Naive thymus-derived CD8-positive, alpha-beta T cell (primary cell): Measurements from ENCODE around the gene GATB. TPM values are rescaled to one million over a fixed set of nuclear protein-coding genes. Genes with fewer than 3 reads are reported as not detected.

ENCODE experiments used
- ATAC-seq, 2 donors: fragments of 150-1000 bp; cut with Tn5 transposase in 1 of 2; sonication (Bioruptor Pico), chemical (Tn5 transposase) in 1 of 2; 1 replicate in 1 of 2; 2 replicates in 1 of 2; pipeline ENCODE4 v1.10.0; 2021; ENCODE audit warnings: mild to moderate bottlenecking in 2 of 2, moderate library complexity in 2 of 2
- POLR2A ChIA-PET: fragments of 350-600 bp; sonication (Branson Sonifier 250); formaldehyde crosslinking; loops from one replicate; lab custom pipeline; 2021; ENCODE audit warnings: antibody characterized with exemption; lab: Charles Lee
- DNase-seq, 10 donors: peaks; one replicate each; pipeline versions ENCODE4 v3.0.0 to v3.0.0-alpha.2; 2020 to 2022
- H3K27ac Mint-ChIP-seq, 10 donors: one replicate each; pipeline ENCODE4 v1.8.0; 2020 to 2022; ENCODE audit warnings: mild to moderate bottlenecking in 10 of 10, mixed read lengths in 10 of 10, moderate library complexity in 4 of 10, inconsistent platforms in 1 of 10
- H3K27me3 Mint-ChIP-seq, 5 donors: one replicate each; pipeline ENCODE4 v1.8.0; 2021 to 2022; ENCODE audit warnings: mixed read lengths in 5 of 5
- H3K36me3 Mint-ChIP-seq, 3 donors: one replicate each; pipeline ENCODE4 v1.8.0; 2020 to 2022; ENCODE audit warnings: mixed read lengths in 3 of 3, mild to moderate bottlenecking in 2 of 3, inconsistent platforms in 1 of 3
- H3K4me1 Mint-ChIP-seq, 4 donors: one replicate each; pipeline ENCODE4 v1.8.0; 2021 to 2022; ENCODE audit warnings: mixed read lengths in 4 of 4
- H3K4me3 Mint-ChIP-seq, 10 donors: one replicate each; pipeline ENCODE4 v1.8.0; 2020 to 2022; ENCODE audit warnings: mild to moderate bottlenecking in 10 of 10, mixed read lengths in 10 of 10, moderate library complexity in 6 of 10, inconsistent platforms in 1 of 10
- H3K9me3 Mint-ChIP-seq, 9 donors: one replicate each; pipeline ENCODE4 v1.8.0; 2020 to 2022; ENCODE audit warnings: mixed read lengths in 9 of 9, mild to moderate bottlenecking in 3 of 9, inconsistent platforms in 1 of 9, moderate library complexity in 1 of 9
- polyA plus RNA-seq, 3 donors: library from polyadenylated mRNA; unstranded; fragments of 300-500 nt; fragmentation: Illumina TruSeq; gene quantifications; one replicate each; pipeline ENCODE4 v1.2.3, GENCODE V29; 2021
- total RNA-seq, 8 experiments: library from RNA in 2 of 8; stranded (reverse) in 2 of 8; gene quantifications; one replicate each; pipeline ENCODE4 v1.2.3 and lab custom pipeline; 2021 to 2026

GATB gene
- total and polyA plus RNA-seq, 5 experiments from 2014 or later, result 8.9 to 16.3 (median 13.5) TPM

- Mint-ChIP-seq H3K9me3 (no peaks in the 10 kb centered on the region), H3K4me3 (no peak overlapping the region), H3K27ac (no peak overlapping the region), H3K27me3 (no peaks in the 10 kb centered on the region), H3K36me3 (peaks cover 0 to 4% (median 0%) of the 10 kb centered on the region in 3 donors), H3K4me1 (peaks cover 2 to 9% (median 4%) of the 10 kb centered on the region in 4 donors)
- no peak for ATAC-seq
- DNase-seq, result no peak
- POLR2A ChIA-PET, result no interaction called here
Measured at GRCh38 chr4:151665022-151665784, 95.6 kb downstream of the GATB start.

GRCh38 chr4:151664289-151664688, 96.5 kb downstream of the GATB start:
- Mint-ChIP-seq H3K27me3 (no peaks in the 10 kb centered on the region), H3K4me3 (no peak overlapping the region), H3K4me1 (peaks cover 8 to 18% (median 10%) of the 10 kb centered on the region in 4 donors), H3K9me3 (no peaks in the 10 kb centered on the region), H3K27ac (no peak overlapping the region), H3K36me3 (peaks cover 0 to 2% (median 0%) of the 10 kb centered on the region in 3 donors)
- no peak for DNase-seq
- no peak for ATAC-seq
- POLR2A ChIA-PET, result no interaction called here

DNA sequence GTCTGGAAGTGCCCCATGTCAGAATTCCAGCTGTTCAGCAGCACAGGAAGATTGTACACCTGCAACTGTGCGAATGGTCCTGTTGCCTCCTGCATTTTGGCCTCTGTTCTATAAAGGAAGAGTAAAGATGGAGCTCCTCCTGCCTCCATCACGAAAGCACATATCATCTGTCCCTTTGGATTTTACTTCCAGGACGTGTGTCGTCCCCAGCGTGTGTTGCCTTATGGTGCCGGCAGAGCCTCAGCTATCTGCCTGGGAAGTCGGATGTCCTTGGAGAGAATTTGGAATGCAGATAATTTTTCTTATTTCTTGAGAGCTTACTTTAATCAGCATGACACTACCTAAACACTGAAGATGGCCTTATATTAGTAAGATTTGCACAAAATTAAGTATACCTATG, 97.7 kb downstream of the GATB start:
- Mint-ChIP-seq H3K9me3 (no peaks in the 10 kb centered on the region), H3K4me1 (peaks cover 12 to 27% (median 17%) of the 10 kb centered on the region in 4 donors), H3K4me3 (no peak overlapping the region), H3K27ac (no peak overlapping the region), H3K36me3 (peaks cover 0 to 2% (median 0%) of the 10 kb centered on the region in 3 donors), H3K27me3 (no peaks in the 10 kb centered on the region)
- DNase-seq (no peak), ATAC-seq (no peak)
- POLR2A ChIA-PET, result no interaction called here

- POLR2A ChIA-PET, result no interaction called here
- Mint-ChIP-seq H3K9me3 (no peaks in the 10 kb centered on the region), H3K4me1 (peaks cover 10 to 33% (median 16%) of the 10 kb centered on the region in 4 donors), H3K27me3 (no peaks in the 10 kb centered on the region), H3K4me3 (no peak overlapping the region), H3K36me3 (peaks cover 0 to 2% (median 0%) of the 10 kb centered on the region in 3 donors), H3K27ac (no peak overlapping the region)
- DNase-seq (no peak), ATAC-seq (no peak)
Measured at GRCh38 chr4:151661873-151662272, 98.9 kb downstream of the GATB start.

- Mint-ChIP-seq H3K4me1 (peaks cover 10 to 33% (median 16%) of the 10 kb centered on the region in 4 donors), H3K27me3 (no peaks in the 10 kb centered on the region), H3K9me3 (no peaks in the 10 kb centered on the region), H3K36me3 (no peaks in the 10 kb centered on the region), H3K4me3 (no peak overlapping the region), H3K27ac (peak overlapping the region in 4 of 10 donors; percentile 5 to 47 (median 44))
- ATAC-seq (no peak), DNase-seq (no peak)
- POLR2A ChIA-PET, result no interaction called here
Measured at GRCh38 chr4:151660676-151661075, 100.1 kb downstream of the GATB start.

DNA sequence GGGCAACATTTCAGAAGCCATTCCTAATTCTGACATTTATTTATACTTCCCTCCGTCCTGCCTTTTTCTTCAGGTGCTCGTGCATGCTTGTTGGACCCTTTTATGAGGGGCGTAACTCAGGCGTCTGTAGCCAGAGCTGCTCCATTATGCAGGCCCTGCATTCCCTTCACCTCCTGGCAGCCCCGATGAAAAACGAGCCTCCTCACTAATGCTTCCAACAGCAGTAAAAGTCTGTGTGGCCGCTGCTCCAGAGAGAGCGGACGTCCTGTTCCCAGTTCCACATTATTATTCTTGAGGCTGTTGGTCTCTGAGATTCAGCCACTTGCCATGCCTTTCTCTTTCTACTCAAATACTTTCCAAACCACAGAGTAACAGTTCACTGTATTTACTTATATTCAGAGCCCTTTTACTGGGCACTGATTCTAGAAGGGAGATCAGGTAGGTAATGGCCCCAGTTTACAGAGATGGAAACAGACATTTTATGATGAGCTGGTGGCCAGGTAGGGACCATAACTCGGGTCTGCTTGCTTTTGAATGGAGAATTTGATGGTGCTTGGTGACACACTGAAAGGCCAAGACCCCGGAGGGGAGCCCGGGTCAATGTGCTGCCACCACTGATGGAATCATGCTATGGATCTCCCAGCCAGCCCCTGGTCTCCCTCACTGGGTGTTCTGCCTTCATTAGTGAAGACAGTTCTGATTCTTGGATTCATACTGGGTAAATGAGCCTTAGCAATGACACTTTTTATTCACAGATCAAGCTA, 101.0 kb downstream of the GATB start:
- Mint-ChIP-seq H3K4me3 (peak overlapping the region in 1 of 10 donors; percentile 30), H3K9me3 (no peaks in the 10 kb centered on the region), H3K4me1 (peaks cover 10 to 33% (median 16%) of the 10 kb centered on the region in 4 donors), H3K36me3 (no peaks in the 10 kb centered on the region), H3K27me3 (no peaks in the 10 kb centered on the region), H3K27ac (peak overlapping the region in 6 of 10 donors; percentile 5 to 77 (median 38))
- POLR2A ChIA-PET, result no interaction called here
- DNase-seq (no peak), ATAC-seq (no peak)

- Mint-ChIP-seq H3K27me3 (no peaks in the 10 kb centered on the region), H3K4me1 (peaks cover 10 to 33% (median 16%) of the 10 kb centered on the region in 4 donors), H3K36me3 (no peaks in the 10 kb centered on the region), H3K27ac (peak overlapping the region in 5 of 10 donors; percentile 5 to 42 (median 17)), H3K4me3 (no peak overlapping the region), H3K9me3 (no peaks in the 10 kb centered on the region)
- ATAC-seq (peak; percentile 65 to 81), DNase-seq (peak in 2 of 10 donors; percentile 18 to 27)
- POLR2A ChIA-PET, result no interaction called here
Measured at GRCh38 chr4:151658959-151659600, 101.7 kb downstream of the GATB start.

- Mint-ChIP-seq H3K4me3 (no peak overlapping the region), H3K27ac (peak overlapping the region in 3 of 10 donors; percentile 11 to 81 (median 46)), H3K36me3 (no peaks in the 10 kb centered on the region), H3K9me3 (no peaks in the 10 kb centered on the region), H3K27me3 (no peaks in the 10 kb centered on the region), H3K4me1 (peaks cover 10 to 33% (median 16%) of the 10 kb centered on the region in 4 donors)
- POLR2A ChIA-PET, result no interaction called here
- DNase-seq (no peak), ATAC-seq (no peak)
Measured at GRCh38 chr4:151657896-151658295, 102.9 kb downstream of the GATB start.

- DNase-seq, result no peak
- ATAC-seq, result no peak
- POLR2A ChIA-PET, result no interaction called here
- H3K4me3 Mint-ChIP-seq, result no peak overlapping the region
- no peak overlapping the region for H3K27ac Mint-ChIP-seq
- H3K36me3 Mint-ChIP-seq, result no peaks in the 10 kb centered on the region
- H3K9me3 Mint-ChIP-seq, result no peaks in the 10 kb centered on the region
- no peaks in the 10 kb centered on the region for H3K27me3 Mint-ChIP-seq
- peaks cover 10 to 33% (median 16%) of the 10 kb centered on the region in 4 donors for H3K4me1 Mint-ChIP-seq
Measured at GRCh38 chr4:151656058-151656457, 104.7 kb downstream of the GATB start.

GRCh38 chr4:151653548-151653918, 107.3 kb downstream of the GATB start:
- Mint-ChIP-seq H3K27ac (no peak overlapping the region), H3K36me3 (no peaks in the 10 kb centered on the region), H3K4me3 (no peak overlapping the region), H3K9me3 (no peaks in the 10 kb centered on the region), H3K27me3 (peaks cover 0 to 4% (median 0%) of the 10 kb centered on the region in 5 donors), H3K4me1 (peaks cover 0 to 9% (median 2%) of the 10 kb centered on the region in 4 donors)
- DNase-seq (no peak), ATAC-seq (no peak)
- POLR2A ChIA-PET, result interaction anchor here (0.7 kb wide), 1 partner anchor 387 kb away, joined by 4 read pairs; no protein-coding TSS in a partner anchor

- peak overlapping the region in 1 of 10 donors; percentile 11 for H3K27ac Mint-ChIP-seq
Measured at GRCh38 chr4:151652841-151653547, 107.8 kb downstream of the GATB start.

DNA sequence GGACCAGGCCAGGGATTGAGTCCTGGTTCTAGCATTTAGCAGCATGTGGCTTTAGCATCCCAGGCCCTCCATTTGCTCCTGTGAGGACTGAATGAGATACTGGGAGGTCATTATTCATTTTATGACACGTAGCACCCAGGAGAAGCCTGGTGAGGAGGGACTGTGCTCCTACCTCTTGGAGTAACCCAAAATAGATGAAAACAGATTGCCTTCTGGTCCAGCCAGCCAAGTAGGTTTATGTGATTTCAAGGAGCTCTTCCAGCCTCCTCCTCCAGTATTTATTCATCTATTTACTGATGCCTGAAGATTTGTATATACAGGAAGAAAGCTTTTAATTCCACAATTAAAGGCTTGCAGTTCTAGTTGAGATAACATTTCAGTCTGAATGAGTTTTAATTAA, 109.3 kb downstream of the GATB start:
- Mint-ChIP-seq H3K27ac (no peak overlapping the region), H3K36me3 (peaks cover 0 to 2% (median 0%) of the 10 kb centered on the region in 3 donors), H3K27me3 (peaks cover 0 to 4% (median 0%) of the 10 kb centered on the region in 5 donors), H3K4me3 (no peak overlapping the region), H3K4me1 (no peaks in the 10 kb centered on the region), H3K9me3 (no peaks in the 10 kb centered on the region)
- DNase-seq (no peak), ATAC-seq (no peak)
- POLR2A ChIA-PET, result no interaction called here

More at GRCh38 chr4:151652841-151653547, 107.8 kb downstream of the GATB start:
- DNase-seq, result no peak
- H3K4me3 Mint-ChIP-seq, result no peak overlapping the region
- peaks cover 0 to 5% (median 0%) of the 10 kb centered on the region in 4 donors for H3K4me1 Mint-ChIP-seq
- H3K9me3 Mint-ChIP-seq, result no peaks in the 10 kb centered on the region
- POLR2A ChIA-PET, result interaction anchor here (0.5 kb wide), 1 partner anchor 378 kb away, joined by 3 read pairs; no protein-coding TSS in a partner anchor
- no peaks in the 10 kb centered on the region for H3K36me3 Mint-ChIP-seq
- peaks cover 0 to 4% (median 0%) of the 10 kb centered on the region in 5 donors for H3K27me3 Mint-ChIP-seq
- ATAC-seq, result no peak
